HCT116 (cell line): ENCODE measurements around the gene TAS2R3.

Experiments used
- EZH2 ChIP-seq: fragments of 200-600 bp; sonication (generic); IDR thresholded peaks from 2 replicates; pipeline ENCODE4 v1.6.1; 2017; ENCODE audit warnings: antibody characterized with exemption, mixed run types
- EZH2phosphoT487 ChIP-seq: fragments of 200-600 bp; IDR thresholded peaks from 2 replicates; pipeline ENCODE4 v1.6.1; 2018; ENCODE audit warnings: antibody characterized with exemption, borderline replicate concordance
- JUND ChIP-seq: IDR thresholded peaks from 2 replicates; pipeline ENCODE4 v1.6.1; 2012
- YY1 ChIP-seq: IDR thresholded peaks from 2 replicates; pipeline ENCODE4 v1.6.1; 2011; ENCODE audit warnings: low read length, low read depth, moderate library complexity, mild to moderate bottlenecking; ENCODE audit not compliant: insufficient replicate concordance; ENCODE audit errors: extremely low read depth
- ZNF274 ChIP-seq: fragments of 200-500 bp; sonication (Bioruptor generic); IDR thresholded peaks from 2 replicates; pipeline ENCODE4 v1.6.1; 2014; ENCODE audit warnings: mild to moderate bottlenecking, low read depth, low read length, inconsistent platforms
- TF ChIP-seq, protein P1 (sequence below), 3 experiments: fragments of 200-600 bp in 1 of 3; sonication (generic) in 1 of 3; IDR thresholded peaks in 2 of 3; conservative IDR thresholded peaks in 1 of 3; 2 replicates each; pipeline ENCODE4 v1.5.1; 2012 to 2017; ENCODE audit warnings: low read depth in 2 of 3, low read length in 2 of 3, antibody characterized with exemption in 1 of 3, borderline replicate concordance in 1 of 3, control low read depth in 1 of 3, mild to moderate bottlenecking in 1 of 3, mixed read lengths in 1 of 3, mixed run types in 1 of 3, moderate library complexity in 1 of 3; ENCODE audit not compliant: insufficient read depth in 1 of 3
- TF ChIP-seq, protein P2 (sequence below): IDR thresholded peaks from 2 replicates; pipeline ENCODE4 v1.6.1; 2012

DNA sequence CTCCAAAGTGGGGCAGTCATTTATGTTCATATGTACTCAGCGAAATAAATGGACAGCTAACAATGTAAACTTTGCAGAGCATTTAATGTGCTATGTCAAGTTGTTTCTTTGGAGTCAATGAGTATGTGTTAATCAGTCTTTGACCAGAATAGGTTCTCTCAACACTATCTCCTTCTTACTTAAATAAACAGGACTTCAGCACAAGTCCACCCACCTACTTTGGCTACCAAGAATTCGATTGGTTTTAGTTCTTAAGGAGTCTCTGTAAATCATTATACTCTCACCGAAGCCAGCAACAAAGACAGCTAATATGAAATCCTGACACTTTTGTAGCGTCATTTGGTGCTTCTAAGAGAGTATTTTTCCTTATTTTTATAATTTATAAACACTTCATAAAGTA, 48.9 kb upstream of the TAS2R3 start:
- TF ChIP-seq YY1 (no peak), EZH2 (no peak), EZH2phosphoT487 (no peak), ZNF274 (no peak), JUND (no peak)
- TF ChIP-seq, protein P1, sequence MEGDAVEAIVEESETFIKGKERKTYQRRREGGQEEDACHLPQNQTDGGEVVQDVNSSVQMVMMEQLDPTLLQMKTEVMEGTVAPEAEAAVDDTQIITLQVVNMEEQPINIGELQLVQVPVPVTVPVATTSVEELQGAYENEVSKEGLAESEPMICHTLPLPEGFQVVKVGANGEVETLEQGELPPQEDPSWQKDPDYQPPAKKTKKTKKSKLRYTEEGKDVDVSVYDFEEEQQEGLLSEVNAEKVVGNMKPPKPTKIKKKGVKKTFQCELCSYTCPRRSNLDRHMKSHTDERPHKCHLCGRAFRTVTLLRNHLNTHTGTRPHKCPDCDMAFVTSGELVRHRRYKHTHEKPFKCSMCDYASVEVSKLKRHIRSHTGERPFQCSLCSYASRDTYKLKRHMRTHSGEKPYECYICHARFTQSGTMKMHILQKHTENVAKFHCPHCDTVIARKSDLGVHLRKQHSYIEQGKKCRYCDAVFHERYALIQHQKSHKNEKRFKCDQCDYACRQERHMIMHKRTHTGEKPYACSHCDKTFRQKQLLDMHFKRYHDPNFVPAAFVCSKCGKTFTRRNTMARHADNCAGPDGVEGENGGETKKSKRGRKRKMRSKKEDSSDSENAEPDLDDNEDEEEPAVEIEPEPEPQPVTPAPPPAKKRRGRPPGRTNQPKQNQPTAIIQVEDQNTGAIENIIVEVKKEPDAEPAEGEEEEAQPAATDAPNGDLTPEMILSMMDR (IDR thresholded peaks at IDR 0.05 in 2 of 3, conservative IDR thresholded peaks at IDR 0.05 in 1 of 3; ENCODE audit: borderline replicate concordance in 1 of 3, insufficient read depth in 1 of 3, low read depth in 2 of 3, low read length in 2 of 3), result no peak
- TF ChIP-seq, protein P2, sequence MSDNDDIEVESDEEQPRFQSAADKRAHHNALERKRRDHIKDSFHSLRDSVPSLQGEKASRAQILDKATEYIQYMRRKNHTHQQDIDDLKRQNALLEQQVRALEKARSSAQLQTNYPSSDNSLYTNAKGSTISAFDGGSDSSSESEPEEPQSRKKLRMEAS, result no peak
